GM12891 (cell line): ENCODE results near the gene SIRPA.

Experiments used
- POLR2A ChIP-seq: IDR thresholded peaks from 2 replicates; pipeline ENCODE4 v1.6.1; 2011; ENCODE audit warnings: low read depth, low read length, control low read depth
- POLR2AphosphoS5 ChIP-seq: IDR thresholded peaks from 2 replicates; pipeline ENCODE4 v1.6.1; 2011; ENCODE audit warnings: low read depth, low read length, control low read depth
- POU2F2 ChIP-seq: IDR thresholded peaks from 2 replicates; pipeline ENCODE4 v1.6.1; 2011; ENCODE audit warnings: low read depth, mild to moderate bottlenecking, control low read depth, low read length, moderate library complexity
- SPI1 ChIP-seq: IDR thresholded peaks from 2 replicates; pipeline ENCODE4 v1.6.1; 2011; ENCODE audit warnings: low read depth, low read length, control low read depth
- TAF1 ChIP-seq: IDR thresholded peaks from 2 replicates; pipeline ENCODE4 v1.6.1; 2011; ENCODE audit warnings: low read depth, low read length, control low read depth

DNA sequence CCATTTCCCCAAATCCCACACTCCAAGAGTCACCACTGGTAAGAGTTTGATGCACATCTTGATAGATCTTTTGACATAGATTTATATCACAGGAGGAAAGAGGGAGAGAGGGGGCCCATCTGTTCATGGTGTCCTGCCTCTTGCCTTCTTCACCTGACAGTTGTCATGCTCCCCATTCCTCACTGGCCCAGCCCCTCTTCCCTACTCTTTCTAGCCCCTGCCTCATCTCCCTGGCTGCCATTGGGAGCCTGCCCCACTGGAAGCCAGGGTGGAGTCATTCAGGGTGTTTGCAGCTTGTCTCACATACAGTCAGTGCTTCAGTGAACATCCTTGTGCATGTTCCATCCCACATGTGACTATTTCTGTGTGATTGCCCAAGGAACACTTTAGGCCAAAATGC is 27.6 kb downstream of the SIRPA start:
- no peak for TF ChIP-seq POLR2A
- TF ChIP-seq POLR2AphosphoS5: no peak
- TF ChIP-seq TAF1: no peak
- TF ChIP-seq SPI1: no peak
- no peak for TF ChIP-seq POU2F2
